NCI-H2171 (cell line): Measurements from ENCODE around the gene NUP93.
A peak's percentile ranks its signal among the peaks of the same experiment; 100 is the strongest.
"Not testable (repeated sequence)": the region's sequence is repeated elsewhere in the genome, so short reads cannot be mapped to it uniquely, and the experiment has no call there.

Source experiments
- DNase-seq: peaks from one replicate; lab custom pipeline; 2025; lab: John Stamatoyannopoulos, UW

NUP93 gene

DNA sequence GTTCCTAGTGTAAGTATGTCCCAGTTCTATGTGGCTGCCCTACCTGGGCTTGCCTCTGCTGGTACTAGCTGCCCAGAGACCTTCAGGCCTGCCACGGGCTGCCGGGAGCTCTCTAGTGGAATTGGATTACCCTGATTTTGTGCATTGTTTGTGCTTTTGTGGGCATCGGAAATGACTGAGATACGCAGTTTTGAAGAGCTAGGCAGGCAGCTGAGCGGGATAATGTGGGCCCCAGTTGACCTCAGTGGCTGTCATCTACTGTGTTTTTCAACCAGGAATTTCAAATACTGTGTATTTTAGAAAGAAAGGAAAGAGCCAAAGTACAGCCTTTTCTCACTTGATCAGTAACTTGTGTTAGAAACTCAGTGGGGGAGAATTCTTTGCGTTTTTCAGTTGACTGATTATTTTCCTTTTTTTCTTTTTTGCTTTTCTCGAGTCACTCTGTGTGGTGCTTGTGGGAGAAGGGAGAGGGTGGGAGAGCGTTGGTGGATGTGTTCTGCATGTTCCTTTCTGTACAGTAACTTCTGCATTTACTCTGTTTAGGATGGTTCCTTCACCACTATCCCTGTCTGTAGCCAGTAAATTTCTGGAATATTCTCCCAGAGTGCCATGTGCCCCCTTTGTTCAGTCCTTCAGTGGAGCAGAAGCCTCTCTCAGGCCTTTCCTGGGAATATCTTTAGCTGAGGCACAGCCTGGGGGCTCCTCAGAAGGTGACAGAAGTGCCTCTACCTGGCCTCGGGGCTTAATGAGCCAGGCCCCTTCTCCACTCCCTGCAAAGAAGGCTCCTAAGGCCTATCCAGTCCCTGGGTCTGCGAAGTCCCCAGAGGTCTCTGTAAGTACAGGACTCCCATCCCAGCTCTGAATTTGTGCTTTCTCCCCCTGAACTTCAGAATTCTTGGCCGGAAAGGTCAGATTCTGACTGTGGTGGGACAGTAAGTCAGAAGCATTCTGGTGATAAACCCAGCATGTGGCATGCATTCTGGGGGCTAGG is 120.1 kb downstream of the NUP93 start:
- DNase-seq, result no peak

DNA sequence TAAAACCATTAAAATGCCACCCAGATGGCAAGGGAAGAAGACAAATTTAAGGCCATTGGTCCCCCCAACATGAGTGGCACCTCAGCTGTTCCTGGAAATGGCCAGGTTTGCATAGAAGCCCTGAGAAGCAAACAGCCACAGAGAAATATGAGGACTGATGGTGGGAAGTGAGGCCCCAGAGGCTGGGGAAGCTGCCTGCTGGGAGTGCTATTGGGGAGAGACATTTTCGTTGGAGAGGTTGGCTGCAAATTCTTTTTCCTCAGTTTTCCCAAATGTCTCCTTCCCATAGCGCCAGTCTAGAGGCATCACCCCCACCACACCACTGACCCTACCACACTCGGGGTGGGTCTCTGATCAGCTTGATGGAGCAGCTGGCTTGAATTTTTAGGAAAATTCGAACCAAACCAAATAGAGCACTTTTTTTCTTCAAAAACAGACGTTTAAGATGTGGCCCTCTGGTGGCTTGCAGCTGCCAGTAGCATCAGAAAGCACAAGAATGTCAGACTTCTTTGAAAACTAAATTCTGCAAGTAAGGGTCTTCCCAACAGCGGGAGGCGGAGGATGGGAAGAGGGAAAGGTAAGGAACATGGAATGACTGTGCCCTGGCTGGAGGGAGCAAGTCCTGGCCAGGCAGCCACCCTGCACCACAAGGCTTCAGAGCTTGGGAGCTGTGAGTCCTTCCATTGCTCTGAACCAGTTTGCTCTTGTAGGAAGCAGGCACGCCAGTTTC is 121.9 kb downstream of the NUP93 start:
- no peak for DNase-seq

DNA sequence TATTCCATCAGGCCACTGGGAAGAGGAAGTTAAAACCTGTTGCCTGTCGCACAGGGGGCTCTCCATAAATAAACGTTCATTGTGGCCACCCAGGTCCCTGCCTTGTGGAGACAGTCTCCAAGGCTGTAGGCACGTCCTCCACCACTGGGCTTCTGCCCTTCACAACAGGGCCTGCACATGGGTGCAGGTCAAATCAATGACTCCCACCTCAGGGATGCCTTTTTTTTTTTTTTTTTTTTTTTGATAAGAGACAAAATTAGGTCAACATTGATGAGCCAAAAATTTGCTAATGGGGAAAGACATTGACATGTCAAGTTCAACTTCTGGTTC is 122.4 kb downstream of the NUP93 start:
- no peak for DNase-seq

DNA sequence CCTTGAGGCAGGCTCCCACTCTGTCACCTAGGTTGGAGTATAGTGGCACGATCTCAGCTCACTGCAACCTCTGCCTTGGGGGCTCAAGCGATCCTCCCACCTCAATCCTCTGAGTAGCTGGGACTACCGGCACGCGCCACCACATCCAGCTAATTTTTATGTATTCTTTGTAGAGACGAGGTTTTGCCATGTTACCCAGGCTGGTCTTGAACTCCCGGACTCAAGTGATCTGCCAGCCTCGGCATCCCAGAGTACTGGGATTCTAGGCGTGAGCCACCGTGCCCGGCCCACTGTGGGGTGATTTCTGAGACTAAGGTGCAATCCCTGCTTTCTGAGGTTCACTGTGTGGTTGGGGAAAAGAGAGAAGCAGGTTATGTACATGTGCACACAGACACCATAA is 123.0 kb downstream of the NUP93 start:
- no peak for DNase-seq

DNA sequence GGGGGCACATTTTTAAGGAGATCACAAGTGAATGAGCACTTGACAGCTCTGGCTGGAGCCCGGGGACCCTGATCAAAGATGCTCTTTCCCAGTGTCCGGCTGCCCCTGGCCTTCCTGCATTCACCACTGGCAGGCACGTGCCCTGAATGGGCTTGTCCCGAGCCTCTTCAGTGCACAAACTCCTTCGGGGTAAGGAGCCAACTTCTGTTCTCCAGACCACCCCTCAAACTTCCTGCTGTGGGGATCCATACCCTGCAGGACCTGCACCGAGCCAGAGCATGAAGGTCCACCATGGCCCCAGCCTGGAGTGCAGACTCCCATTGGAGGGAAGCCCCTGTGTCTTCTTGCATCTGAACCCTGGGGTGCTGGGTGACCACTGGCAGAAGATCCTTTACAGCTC is 125.3 kb downstream of the NUP93 start:
- no peak for DNase-seq

DNA sequence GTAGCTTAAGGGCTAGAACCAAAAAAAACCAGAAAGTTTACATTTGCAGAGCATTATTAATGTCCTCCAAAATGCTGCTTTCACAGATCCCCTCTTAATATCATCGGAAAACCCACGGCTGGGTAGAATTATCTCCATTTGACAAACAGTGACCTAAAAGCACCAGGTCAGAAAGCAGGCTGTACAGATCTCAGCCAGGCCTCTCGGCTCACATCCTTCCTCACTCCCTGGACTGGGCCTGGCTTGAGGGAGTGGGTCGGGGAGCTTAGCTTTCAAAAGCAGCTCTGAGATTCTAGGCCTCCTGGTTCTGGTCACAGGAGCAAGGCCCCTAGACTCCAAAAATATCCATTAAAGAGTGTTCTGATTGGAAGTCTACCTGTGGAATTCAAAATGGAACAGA is 126.0 kb downstream of the NUP93 start:
- DNase-seq, result no peak

DNA sequence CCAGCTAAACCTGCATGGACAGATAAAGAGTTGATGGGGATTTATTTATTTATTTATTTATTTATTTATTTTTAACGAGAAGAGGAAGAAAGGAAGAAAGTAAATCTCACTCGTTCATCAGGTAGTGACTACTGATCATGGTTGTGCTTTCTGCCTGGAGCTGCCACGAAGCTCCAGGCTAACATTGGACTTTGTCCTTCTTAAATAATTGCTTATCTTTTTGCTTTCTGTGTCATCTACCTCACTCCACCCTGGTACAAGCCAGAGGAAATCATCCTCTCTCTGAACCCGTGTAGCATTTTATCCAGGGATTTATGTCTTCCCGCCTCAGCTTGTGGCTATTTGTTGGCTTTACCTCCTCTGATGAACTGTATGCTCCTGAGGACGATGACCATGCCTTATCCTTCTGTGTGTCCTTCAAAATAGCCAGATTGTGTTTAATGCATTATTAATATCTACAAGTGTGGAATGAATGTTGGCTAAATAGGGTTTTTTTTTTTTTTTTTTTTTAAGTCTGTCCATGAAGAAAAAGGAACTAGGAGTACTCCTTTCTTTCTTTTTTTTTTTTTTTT is 127.0 kb downstream of the NUP93 start:
- no peak for DNase-seq

DNA sequence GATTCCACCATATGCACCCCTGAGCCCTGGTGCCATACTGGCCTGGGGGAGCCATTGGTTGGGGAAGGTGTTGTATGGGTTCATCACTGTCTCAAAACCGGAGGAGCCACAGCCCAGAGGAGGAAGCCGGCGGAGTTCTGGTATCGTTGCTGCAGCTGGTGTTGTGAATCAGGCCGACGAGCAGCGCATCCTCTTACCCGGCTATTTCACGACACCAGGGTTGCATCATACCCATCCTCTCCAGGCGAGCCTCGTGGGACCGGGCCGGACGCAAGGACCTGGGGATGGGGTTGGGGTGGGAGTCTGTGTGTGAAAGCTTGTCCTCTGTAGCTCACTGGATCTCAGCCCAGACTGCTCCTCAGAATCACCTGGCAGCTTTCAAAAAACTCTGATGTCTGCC is 128.4 kb downstream of the NUP93 start:
- DNase-seq, result no peak

DNA sequence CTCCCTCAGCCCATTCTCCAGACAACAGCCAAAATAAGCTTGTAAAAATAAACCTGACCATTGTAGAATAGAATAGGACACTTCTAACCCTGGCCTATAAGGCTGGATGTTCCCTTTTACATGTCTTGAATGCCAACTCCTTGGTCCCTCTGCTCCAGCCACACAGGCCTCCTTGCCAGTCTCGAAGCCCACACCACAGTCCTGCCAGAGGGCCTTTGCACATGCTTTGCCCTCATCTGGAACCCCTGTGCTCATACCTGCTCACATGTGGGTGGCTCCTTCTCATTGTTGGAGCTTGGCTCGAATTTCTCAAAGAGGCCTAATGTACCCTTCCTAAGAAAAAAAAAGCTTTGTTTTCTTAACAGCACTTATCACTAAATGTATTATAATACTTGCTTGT is 129.7 kb downstream of the NUP93 start:
- no peak for DNase-seq

DNA sequence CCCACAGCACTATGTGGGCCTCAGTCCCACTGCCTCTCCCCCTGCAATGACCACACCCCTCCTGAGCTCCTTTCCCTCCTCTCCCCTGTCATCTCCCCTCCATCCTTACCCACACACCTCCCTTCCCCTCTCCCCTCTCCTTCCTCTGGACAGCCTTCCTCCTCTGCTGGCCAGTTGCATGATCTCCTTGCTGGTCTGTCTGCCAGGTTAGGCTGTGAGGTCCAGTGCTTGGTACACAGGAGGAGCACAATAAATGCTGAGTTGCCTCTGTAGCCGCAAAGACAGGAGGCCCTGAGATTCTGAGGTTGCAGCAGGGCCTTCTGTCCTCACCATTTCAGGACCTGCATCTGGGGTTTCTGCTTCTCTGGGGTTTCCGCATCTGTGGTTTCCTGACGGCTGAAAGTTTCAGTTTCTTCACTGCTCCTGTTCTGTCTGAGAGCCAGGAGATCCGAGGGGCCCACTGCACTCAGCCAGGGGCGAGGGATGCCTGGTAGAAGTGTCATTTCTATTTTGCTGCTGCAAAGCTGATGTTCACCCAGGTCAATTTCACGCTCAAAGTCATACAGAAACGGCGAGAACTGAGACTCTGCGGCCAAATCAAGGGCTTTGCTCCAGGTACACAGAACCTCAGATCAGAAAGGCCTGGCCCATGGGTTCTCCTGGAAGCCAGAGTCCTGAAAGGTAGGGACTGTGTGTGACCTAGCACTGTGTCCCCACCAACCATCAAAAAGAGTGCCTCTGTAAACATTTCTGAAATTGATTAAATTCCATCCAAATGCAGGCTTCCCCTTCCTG is 130.5 kb downstream of the NUP93 start:
- DNase-seq, result no peak

DNA sequence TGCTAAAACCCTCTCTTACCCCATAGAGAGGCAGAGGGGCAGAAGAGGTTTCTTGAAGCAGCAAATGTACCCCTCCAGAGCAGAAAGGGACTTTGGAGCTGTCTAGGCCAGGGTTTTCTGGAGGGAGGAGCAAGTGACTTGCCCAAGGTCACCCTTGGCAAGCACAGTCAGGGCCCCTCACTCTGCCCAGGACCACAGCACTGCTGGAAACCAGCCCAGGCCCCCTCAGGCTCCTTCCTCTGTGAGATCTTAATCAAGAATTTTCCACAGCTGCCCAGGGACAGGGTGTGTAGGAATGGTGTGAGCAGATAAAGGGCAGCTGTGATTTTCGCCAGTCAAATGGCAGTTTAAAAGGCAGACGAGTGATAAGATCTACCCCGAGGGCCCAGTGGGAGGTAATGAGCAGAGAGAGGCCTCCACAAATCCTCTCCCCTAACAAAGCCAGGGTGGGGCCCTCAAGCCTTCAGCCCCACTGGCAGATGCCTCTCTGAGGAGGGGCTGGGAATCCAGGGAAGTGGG is 131.2 kb downstream of the NUP93 start:
- no peak for DNase-seq

DNA sequence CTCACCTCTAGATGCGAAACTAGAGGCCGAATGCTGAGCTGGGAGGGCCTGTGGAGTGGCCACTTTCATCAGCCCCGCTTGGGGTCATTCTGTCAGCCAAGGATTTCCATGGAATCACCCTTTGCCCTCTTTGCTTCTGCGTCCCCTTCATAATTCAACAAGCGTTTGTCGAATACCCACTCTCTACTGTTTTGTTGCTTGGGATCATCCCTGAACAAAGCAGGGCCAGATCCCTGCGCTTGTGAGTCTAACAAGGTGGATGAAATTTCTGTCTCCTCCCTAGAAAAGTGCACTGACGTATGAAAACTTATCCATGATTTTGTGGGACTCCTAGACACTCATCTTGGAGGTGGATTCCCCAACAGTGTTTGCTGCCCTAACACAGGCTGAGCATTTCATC is 131.8 kb downstream of the NUP93 start:
- no peak for DNase-seq

DNA sequence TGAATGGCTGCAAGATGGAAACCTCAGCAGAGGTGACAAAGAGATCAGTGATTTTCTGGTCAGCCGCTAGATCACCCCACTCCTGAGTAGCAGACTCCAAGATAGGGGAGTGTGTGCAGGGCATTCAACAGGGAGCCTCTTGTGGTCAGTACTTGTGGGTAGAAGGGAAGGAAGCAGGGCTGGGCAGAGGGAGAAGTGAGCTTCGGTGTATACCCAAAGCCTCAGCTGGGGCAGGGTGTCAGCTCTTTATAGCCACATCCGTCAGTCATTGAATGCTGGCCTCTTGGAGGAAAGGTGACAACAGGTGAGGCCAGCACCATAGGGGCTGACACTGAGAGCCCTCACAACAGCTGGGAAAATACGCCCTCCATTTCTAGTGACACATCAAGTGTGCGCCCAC is 132.8 kb downstream of the NUP93 start:
- no peak for DNase-seq

DNA sequence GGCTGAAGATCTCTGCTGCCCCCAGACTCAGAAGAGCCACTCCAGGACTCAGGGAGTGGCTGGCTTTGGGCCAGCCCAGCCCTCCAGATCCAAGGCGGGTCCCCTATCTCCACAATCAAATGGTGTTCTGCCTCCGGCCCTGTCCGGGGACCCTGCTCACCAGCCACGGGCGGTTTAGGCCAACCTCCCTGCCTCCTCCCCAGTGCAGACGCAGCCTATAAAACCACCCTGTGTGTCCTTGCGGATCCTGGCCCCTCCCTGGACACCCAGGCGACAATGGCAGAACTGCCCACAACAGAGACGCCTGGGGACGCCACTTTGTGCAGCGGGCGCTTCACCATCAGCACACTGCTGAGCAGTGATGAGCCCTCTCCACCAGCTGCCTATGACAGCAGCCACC is 135.0 kb downstream of the NUP93 start, which contains the start of gene SLC12A3:
SLC12A3 (plus strand) TSS at position 248 of the 400 bp plus-strand sequence; CDS start at position 277, 29 bp downstream.
- no peak for DNase-seq

DNA sequence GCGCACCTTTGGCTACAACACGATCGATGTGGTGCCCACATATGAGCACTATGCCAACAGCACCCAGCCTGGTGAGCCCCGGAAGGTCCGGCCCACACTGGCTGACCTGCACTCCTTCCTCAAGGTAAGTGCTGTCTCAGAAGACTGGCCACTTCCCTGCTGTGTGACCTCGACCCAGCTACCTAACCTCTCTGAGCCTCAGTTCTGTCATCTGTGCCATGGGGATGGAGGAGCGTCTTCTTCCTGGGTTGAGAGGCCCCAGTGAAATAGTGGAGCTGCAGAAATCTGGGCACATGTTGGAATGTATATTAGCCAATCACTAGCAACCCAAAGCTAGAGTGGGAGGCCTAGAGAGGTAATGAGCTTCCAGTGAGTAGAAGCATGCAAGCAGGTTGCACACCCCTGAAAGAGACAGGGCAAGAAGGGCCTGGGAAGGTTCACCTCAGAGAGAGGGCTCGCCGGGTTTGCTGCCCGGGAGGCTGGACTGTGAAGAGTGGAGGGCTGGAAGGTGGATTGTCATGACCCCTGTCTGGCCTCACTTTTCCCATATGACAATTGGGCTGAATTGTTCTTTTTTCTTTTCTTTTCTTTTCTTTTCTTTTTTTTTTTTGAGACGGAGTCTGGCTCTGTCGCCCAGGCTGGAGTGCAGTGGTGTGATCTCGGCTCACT is 135.6 kb downstream of the NUP93 start:
- no peak for DNase-seq

DNA sequence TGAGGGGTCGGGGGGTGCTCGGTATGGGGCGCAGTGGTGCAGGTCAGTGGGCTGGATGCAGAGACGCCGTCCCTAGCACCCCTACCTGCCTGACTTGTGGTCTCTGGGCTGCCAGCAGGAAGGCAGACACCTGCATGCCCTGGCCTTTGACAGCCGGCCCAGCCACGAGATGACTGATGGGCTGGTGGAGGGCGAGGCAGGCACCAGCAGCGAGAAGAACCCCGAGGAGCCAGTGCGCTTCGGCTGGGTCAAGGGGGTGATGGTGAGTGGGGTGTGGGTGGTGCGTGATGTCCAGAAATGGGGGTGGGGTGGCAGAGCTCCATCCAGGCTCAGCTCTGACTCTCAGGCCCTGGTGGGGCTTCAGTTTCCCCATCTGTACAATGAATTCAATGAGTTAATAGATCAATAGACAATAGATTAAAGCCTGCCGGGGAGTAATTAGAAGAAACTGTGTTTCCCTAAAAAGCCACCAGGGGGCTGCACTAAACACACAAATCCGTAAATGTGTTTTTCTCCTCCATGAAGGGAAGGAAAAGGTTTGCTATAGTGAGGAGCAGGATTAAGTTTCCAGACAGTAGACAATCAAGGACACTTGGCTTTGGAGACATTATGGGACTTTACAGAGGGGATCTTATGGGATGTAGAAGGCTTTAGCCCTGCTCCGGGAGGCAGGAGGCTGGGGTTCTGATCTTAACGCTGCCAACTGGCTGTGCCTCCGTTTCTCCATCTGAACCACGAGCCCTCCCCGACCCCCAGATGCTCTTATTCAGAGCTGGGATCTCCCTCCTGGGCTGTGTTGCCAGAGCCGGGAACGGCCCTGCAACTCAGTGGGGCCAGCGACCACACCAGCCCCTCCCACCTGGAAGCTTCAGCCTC is 137.3 kb downstream of the NUP93 start:
- peak; percentile 54 for DNase-seq

DNA sequence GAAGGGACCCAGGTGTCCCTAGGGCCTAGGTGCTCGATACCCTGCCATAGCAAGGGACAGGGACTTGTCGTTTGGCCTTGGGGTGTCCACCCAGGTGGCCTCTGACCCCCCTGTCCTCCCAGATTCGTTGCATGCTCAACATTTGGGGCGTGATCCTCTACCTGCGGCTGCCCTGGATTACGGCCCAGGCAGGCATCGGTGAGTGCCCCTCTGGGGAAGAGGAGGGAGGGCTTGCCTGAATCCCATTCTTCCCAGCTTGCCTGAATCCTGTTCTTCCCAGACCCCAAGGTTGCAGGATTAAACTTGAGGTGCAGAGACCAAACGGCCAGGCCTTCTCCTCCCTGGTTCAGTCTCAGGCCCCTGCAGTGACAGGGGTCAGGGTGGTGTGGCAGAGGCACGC is 138.2 kb downstream of the NUP93 start:
- DNase-seq, result no peak

DNA sequence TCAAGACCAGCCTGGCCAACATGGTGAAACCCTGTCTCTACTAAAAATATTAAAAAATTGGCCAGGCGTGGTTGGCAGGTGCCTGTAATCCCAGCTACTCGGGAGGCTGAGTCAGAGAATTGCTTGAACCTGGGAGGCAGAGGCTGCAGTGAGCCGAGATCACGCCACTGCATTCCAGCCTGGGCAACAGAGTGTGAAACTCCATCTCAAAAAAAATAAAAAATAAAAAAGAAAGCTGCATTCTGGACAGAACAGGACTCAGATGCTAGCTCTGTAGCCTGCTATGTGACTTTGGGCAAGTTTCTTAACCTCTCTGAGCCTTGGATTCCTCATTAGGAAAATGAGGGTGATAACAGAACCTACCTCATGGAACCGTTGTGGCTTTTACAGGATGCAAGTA is 138.8 kb downstream of the NUP93 start:
- DNase-seq, result not testable (repeated sequence)

DNA sequence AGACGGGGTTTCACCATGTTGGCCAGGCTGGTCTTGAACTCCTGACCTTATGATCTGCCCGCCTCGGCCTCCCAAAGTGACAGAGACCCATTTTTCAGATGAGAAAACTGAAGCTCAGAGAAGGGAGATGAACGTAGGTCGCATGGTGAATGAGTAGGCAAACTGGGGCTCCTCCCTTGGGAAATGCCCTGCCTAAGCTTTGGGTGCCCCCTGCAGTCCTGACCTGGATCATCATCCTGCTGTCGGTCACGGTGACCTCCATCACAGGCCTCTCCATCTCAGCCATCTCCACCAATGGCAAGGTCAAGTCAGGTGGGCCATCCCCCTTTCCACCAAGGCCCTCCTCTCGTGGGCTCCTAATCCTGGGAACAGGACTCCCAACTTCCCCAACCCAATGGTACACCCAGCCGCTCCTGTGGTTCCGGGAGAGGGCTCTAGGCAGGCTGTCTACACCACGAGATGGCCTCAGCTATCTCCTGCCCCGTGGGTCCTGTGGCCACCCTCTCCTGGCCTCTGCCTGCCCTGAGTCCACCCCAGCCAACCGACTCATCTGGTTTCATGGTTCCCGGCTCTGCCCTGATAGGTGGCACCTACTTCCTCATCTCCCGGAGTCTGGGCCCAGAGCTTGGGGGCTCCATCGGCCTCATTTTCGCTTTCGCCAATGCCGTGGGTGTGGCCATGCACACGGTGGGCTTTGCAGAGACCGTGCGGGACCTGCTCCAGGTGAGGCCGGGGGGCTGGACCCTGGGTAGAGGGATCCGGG is 139.8 kb downstream of the NUP93 start:
- DNase-seq, result no peak
